NCI-H1417 treated with DMSO at 0.1 percent for 48 hours (cell line): ENCODE results near the gene RAD9A.

Experiments
- DNase-seq: peaks from one replicate; lab custom pipeline; 2025; lab: John Stamatoyannopoulos, UW

RAD9A gene

GRCh38 chr11:67357831-67358670 is 33.7 kb upstream of the RAD9A start:
- no peak for DNase-seq

- no peak for DNase-seq
Observed at GRCh38 chr11:67364169-67364568, 27.6 kb upstream of the RAD9A start.

DNA sequence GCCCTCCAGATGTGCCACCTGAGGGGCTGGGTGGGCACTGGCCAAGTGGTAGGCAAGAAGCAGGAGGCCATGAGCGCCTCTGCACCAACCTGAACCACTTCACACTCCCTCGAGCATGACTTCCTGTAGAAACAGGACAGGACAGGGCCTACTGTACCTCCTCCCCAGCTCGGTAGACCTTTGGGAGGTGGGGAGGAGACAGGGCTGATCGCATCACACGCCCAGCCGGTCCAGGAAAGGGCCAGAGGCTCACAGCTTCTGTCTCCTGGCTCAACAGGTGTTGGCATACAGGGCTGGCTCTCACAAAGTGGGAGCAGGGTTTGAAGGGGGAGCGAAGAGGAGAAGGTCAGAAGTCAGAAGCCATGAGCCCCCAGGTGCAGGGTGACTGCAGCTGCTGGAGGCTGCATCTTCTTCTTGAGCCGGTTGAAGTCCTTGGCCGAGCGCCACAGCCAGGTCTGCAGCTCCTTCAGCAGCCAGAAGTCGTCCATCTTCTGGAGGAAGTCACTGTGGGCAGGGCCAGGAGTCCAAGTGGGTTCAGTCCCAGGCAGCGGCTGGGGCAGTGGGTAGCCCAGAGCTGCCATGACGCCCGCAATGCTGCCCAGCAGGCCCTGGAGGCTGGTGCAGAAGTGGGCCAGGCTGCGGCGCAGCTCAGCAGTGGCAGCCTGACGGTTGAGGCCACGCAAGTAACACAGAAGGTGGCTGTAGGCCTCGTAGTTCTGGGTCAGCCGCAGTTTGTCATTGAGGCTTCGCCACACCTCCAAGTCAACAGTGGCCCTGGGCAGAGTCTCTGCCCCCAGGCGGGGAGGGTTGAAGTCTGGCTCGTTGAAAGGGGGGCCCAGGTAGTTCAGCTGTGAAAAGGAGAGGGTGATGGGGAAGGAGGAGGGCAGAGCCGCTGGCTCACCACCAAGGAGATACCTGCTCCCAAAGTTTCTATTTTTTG is 26.7 kb upstream of the RAD9A start:
- DNase-seq: no peak

GRCh38 chr11:67365736-67366444 is 25.9 kb upstream of the RAD9A start:
- no peak for DNase-seq

DNA sequence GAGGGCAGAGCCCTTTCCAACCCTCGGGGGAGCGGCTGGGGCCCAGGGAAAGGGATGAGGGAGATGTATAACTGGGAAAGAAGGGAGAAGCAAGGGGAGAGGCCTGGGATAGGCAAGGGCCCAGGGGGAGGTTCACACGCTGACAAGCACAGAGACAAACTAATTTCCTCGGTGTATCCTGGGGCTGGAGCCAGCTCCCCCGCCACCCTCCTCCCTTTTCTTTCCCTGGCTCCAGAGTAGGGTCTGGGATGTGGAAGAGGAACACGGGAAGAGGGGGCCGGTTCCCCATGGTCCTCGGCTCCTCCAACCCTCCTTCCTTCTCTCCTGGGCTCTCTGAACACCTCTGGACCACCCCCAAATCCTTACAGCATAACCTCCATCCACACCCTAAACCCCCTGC is 25.2 kb upstream of the RAD9A start:
- no peak for DNase-seq

DNA sequence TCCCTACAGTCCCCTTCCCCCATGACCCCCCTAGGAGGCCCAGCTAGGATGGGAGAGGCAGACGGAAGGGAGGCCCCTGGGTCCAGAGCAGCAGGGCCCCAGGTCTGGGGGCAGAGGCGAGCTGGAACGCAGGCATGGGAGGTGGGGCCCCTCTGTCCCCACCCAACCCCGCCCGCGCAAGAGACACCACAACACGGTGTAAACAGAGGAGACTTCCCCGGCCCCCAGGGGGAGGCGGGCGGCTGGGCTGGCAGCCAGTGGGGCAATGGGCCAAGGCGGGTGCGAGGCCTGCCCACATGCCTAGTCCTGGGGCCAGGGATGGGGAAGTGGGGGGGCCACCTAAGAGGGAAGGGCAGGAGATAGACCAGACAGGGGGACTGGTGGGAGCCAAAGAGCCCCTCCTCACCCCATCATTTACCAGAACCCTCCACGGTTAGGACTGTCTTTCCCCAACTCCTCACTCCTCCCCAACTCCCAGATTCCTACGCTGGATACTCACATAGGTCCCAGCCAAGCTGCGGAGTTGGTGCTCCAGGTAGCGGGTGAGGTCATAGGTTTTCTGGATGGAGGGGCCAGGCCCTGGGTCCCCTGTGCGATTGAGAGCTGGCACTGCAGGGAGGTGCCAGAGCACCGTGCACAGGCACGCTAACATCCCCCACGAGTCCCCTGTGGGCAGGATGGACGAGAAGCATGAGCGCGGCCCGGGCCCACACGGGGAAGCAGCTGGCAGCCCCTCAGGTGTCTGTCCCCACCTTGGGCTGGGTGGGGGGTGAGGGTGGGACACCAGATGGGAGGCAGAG is 24.6 kb upstream of the RAD9A start:
- DNase-seq: no peak

GRCh38 chr11:67367761-67368227 is 24.0 kb upstream of the RAD9A start:
- no peak for DNase-seq

- DNase-seq: no peak
Observed at GRCh38 chr11:67368621-67369020, 23.2 kb upstream of the RAD9A start.

DNA sequence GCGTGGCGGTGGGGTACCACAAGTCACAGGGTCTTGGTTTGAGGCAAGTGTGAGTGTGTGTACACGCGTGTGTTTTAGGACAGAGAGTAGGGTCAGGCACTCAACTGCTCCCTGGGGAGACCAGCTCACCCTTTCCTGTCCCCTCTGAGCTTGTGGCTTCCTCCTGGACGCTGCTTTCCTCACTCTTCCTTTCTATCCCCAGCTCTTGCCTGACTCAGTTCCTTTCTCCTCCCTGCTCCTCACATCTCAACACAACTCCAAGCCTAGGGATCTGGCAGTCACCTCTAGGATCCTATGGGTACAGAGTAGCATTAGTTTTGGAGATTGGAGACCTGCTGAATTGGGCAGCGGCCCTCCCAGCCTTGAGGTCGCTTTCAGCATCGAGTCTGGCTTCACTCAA is 22.5 kb upstream of the RAD9A start:
- DNase-seq: no peak

- no peak for DNase-seq
Observed at GRCh38 chr11:67369801-67370284, 21.9 kb upstream of the RAD9A start.

GRCh38 chr11:67370351-67371076 is 21.3 kb upstream of the RAD9A start:
- no peak for DNase-seq

DNA sequence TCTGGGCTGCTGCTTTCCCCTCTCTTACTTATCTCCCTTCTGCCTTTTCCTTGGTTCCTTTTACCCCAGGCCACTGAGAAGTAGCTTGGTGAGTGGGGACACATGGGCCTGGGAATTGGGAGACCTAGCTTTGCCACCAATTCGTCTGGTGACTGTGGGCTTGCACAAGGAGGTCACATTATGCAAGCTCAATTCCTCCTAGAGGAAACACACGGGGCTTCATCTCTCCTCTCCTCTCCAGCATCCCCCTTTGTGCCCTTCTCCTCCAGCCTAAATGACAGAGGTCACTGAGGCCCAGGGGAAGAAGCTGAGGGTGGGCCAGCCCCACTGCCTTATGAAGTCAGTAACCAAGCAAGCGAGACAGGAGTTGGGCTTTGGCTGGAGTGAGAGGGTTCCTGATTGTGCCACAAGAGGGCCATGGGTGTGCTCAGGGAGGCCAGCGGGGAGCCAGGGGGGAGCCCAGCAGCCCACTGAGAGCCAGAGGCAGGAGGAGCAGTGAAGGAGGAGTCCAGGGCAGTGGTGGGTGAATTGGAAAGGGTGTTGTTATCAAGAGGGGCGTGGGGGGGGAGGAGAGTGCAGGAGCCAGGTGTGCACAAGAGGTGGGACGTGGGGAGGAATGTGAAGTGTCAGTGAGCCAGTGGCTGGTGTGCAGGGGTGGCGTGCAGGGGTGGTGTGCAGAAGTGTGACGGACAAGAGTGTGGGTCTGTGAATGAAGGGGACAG is 20.4 kb upstream of the RAD9A start:
- no peak for DNase-seq

- no peak for DNase-seq
Observed at GRCh38 chr11:67371911-67372320, 19.9 kb upstream of the RAD9A start.

GRCh38 chr11:67372321-67372992 is 19.3 kb upstream of the RAD9A start:
- DNase-seq: no peak

GRCh38 chr11:67372993-67373647 is 18.7 kb upstream of the RAD9A start, which contains the start of gene CLCF1:
TSS of gene CLCF1 (minus strand) at chr11:67373598. CDS start at chr11:67373539, 59 bp downstream.
- DNase-seq: no peak

GRCh38 chr11:67373648-67374570 is 17.9 kb upstream of the RAD9A start:
- DNase-seq: no peak

DNA sequence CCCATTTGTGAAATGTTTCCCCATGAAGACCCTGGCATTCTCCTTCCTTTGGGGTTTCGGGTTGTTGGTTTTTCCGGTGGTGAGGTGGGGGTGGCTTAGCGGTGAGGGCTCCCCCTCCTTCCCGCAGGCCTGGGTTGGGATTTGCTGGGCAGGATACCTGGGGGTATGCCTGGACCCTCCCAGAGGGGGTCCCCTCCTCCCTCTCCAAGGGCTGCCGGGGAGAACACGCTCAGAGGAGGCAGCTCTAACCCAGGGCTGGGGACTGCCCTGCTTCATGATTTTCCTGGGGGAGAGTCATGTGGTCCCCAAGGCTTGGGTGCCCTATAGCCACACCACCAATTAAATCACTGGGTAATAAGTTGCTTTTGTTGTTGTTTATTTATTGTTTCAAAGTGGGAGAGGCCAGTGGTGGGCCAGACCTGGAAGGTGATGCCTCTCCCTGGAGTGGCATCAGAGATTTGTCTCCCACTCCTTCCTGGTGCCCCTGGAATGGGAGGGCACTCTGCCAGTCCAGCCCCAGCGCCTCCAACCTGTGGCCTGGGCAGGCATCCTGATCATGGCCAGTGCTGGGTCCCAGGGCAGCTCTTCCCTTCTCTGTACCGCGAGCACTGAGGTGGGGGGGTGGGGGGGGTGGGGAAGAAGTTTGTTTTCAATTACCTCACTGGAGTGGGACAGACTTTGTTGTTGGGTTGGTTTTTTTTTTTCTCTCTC is 17.1 kb upstream of the RAD9A start:
- DNase-seq: no peak
